CD1c-positive myeloid dendritic cell (primary cell): Measurements from ENCODE around the gene BIN1.

Experiments used
- DNase-seq: peaks from one replicate; pipeline ENCODE4 v3.0.0-alpha.2; 2016; ENCODE audit errors: extremely low spot score

The BIN1 gene

GRCh38 chr2:127024769-127025358 lies 82.1 kb downstream of the BIN1 start:
- no peak for DNase-seq

GRCh38 chr2:127023504-127023903 lies 83.5 kb downstream of the BIN1 start:
- DNase-seq, result no peak

GRCh38 chr2:127022817-127023216 lies 84.1 kb downstream of the BIN1 start:
- DNase-seq, result no peak

- DNase-seq, result no peak
Measured at GRCh38 chr2:127020536-127020935, 86.4 kb downstream of the BIN1 start.

- DNase-seq, result no peak
Measured at GRCh38 chr2:127017548-127017947, 89.4 kb downstream of the BIN1 start.

GRCh38 chr2:127016329-127016728 lies 90.6 kb downstream of the BIN1 start:
- DNase-seq, result no peak

- DNase-seq, result no peak
Measured at GRCh38 chr2:127015106-127015910, 91.6 kb downstream of the BIN1 start.

- DNase-seq, result peak; percentile 49
Measured at GRCh38 chr2:127014630-127015029, 92.3 kb downstream of the BIN1 start.

GRCh38 chr2:127014224-127014623 lies 92.7 kb downstream of the BIN1 start:
- no peak for DNase-seq

- DNase-seq, result no peak
Measured at GRCh38 chr2:127012868-127013267, 94.1 kb downstream of the BIN1 start.

GRCh38 chr2:127012215-127012614 lies 94.7 kb downstream of the BIN1 start:
- no peak for DNase-seq

- DNase-seq, result no peak
Measured at GRCh38 chr2:127011796-127012195, 95.2 kb downstream of the BIN1 start.

- no peak for DNase-seq
Measured at GRCh38 chr2:127011231-127011661, 95.7 kb downstream of the BIN1 start.

- DNase-seq, result no peak
Measured at GRCh38 chr2:127008265-127009015, 98.5 kb downstream of the BIN1 start.

- no peak for DNase-seq
Measured at GRCh38 chr2:127007652-127008051, 99.3 kb downstream of the BIN1 start.

GRCh38 chr2:127006962-127007361 lies 100.0 kb downstream of the BIN1 start:
- no peak for DNase-seq

- DNase-seq, result no peak
Measured at GRCh38 chr2:127004893-127005600, 101.9 kb downstream of the BIN1 start.

- DNase-seq, result no peak
Measured at GRCh38 chr2:127003070-127003800, 103.7 kb downstream of the BIN1 start.

GRCh38 chr2:127001751-127002150 lies 105.2 kb downstream of the BIN1 start:
- DNase-seq, result no peak

GRCh38 chr2:127000937-127001336 lies 106.0 kb downstream of the BIN1 start:
- DNase-seq, result no peak

- no peak for DNase-seq
Measured at GRCh38 chr2:127000194-127000593, 106.8 kb downstream of the BIN1 start.
